Glutamatergic neuron (in vitro differentiated cells): Measurements from ENCODE around the gene SPATA9. TPM values are rescaled to one million over a fixed set of nuclear protein-coding genes. Genes with fewer than 3 reads are reported as not detected.

Source experiments
- DNase-seq: peaks from one replicate; pipeline ENCODE4 v3.0.0; 2022
- H3K27ac Mint-ChIP-seq: one replicate; pipeline ENCODE4 v1.8.0; 2020; ENCODE audit warnings: mild to moderate bottlenecking, mixed read lengths, inconsistent platforms; ENCODE audit not compliant: unreplicated experiment
- H3K27me3 Mint-ChIP-seq: one replicate; pipeline ENCODE4 v1.8.0; 2020; ENCODE audit warnings: mild to moderate bottlenecking, moderate library complexity, mixed read lengths, inconsistent platforms; ENCODE audit not compliant: unreplicated experiment
- H3K36me3 Mint-ChIP-seq: one replicate; pipeline ENCODE4 v1.8.0; 2020; ENCODE audit warnings: mild to moderate bottlenecking, mixed read lengths, inconsistent platforms; ENCODE audit not compliant: unreplicated experiment
- H3K4me1 Mint-ChIP-seq: one replicate; pipeline ENCODE4 v1.8.0; 2020; ENCODE audit warnings: mild to moderate bottlenecking, low read depth, mixed read lengths, inconsistent platforms; ENCODE audit not compliant: unreplicated experiment
- H3K4me3 Mint-ChIP-seq: one replicate; pipeline ENCODE4 v1.8.0; 2020; ENCODE audit warnings: mild to moderate bottlenecking, mixed read lengths, inconsistent platforms; ENCODE audit not compliant: unreplicated experiment
- H3K9me3 Mint-ChIP-seq: one replicate; pipeline ENCODE4 v1.8.0; 2020; ENCODE audit warnings: mild to moderate bottlenecking, moderate library complexity, mixed read lengths, inconsistent platforms; ENCODE audit not compliant: unreplicated experiment
- CTCF ChIP-seq: fragments of 200-600 bp; sonication (generic); IDR thresholded peaks from one replicate; pipeline ENCODE4 v1.5.0; 2021; ENCODE audit not compliant: partially characterized antibody, unreplicated experiment
- total RNA-seq: library from RNA; stranded (reverse); fragmentation: NEBNext Ultra II Directional; extraction: Animal tissue kit (Norgen Biotek cat#: 25700); gene quantifications from one replicate; pipeline ENCODE4 v1.2.1, GENCODE V29; 2021; ENCODE audit not compliant: unreplicated experiment

Gene SPATA9
- total RNA-seq, 1 donor from 2014 or later, result not detected

- Mint-ChIP-seq H3K27me3 (no peaks in the 10 kb centered on the region), H3K36me3 (no peaks in the 10 kb centered on the region), H3K4me1 (peaks cover 10% of the 10 kb centered on the region), H3K27ac (no peak overlapping the region), H3K4me3 (no peak overlapping the region), H3K9me3 (peaks cover 4% of the 10 kb centered on the region)
- TF ChIP-seq CTCF, result no peak
- DNase-seq, result no peak
Measured at GRCh38 chr5:95670568-95670967, 12.2 kb downstream of the SPATA9 start.

- no peaks in the 10 kb centered on the region for H3K27me3 Mint-ChIP-seq
- H3K36me3 Mint-ChIP-seq, result no peaks in the 10 kb centered on the region
- peaks cover 10% of the 10 kb centered on the region for H3K4me1 Mint-ChIP-seq
- DNase-seq, result no peak
- H3K27ac Mint-ChIP-seq, result no peak overlapping the region
- no peak for TF ChIP-seq CTCF
- H3K9me3 Mint-ChIP-seq, result peaks cover 4% of the 10 kb centered on the region
- H3K4me3 Mint-ChIP-seq, result no peak overlapping the region
Measured at GRCh38 chr5:95669985-95670384, 12.8 kb downstream of the SPATA9 start.

- no peaks in the 10 kb centered on the region for H3K27me3 Mint-ChIP-seq
- no peak overlapping the region for H3K4me3 Mint-ChIP-seq
- peaks cover 10% of the 10 kb centered on the region for H3K4me1 Mint-ChIP-seq
- H3K9me3 Mint-ChIP-seq, result peaks cover 4% of the 10 kb centered on the region
- TF ChIP-seq CTCF, result no peak
- no peaks in the 10 kb centered on the region for H3K36me3 Mint-ChIP-seq
- no peak overlapping the region for H3K27ac Mint-ChIP-seq
- no peak for DNase-seq
Measured at GRCh38 chr5:95669540-95669939, 13.3 kb downstream of the SPATA9 start.

- no peaks in the 10 kb centered on the region for H3K27me3 Mint-ChIP-seq
- no peak overlapping the region for H3K27ac Mint-ChIP-seq
- no peak for DNase-seq
Measured at GRCh38 chr5:95668728-95669127, 14.1 kb downstream of the SPATA9 start.

GRCh38 chr5:95668216-95668615, 14.6 kb downstream of the SPATA9 start:
- TF ChIP-seq CTCF, result no peak
- Mint-ChIP-seq H3K9me3 (peaks cover 3% of the 10 kb centered on the region), H3K4me1 (peaks cover 7% of the 10 kb centered on the region), H3K4me3 (no peak overlapping the region), H3K36me3 (no peaks in the 10 kb centered on the region), H3K27ac (no peak overlapping the region), H3K27me3 (no peaks in the 10 kb centered on the region)
- DNase-seq, result no peak

More at GRCh38 chr5:95668728-95669127, 14.1 kb downstream of the SPATA9 start:
- no peak for TF ChIP-seq CTCF
- Mint-ChIP-seq H3K9me3 (peaks cover 4% of the 10 kb centered on the region), H3K36me3 (no peaks in the 10 kb centered on the region), H3K4me1 (peaks cover 10% of the 10 kb centered on the region), H3K4me3 (no peak overlapping the region)
